Liver (tissue), 9 donors: ENCODE measurements around the gene OPN4. TPM values are rescaled to one million over a fixed set of nuclear protein-coding genes. Genes with fewer than 3 reads are reported as not detected.

Experiments
- DNase-seq: peaks from one replicate; pipeline ENCODE4 v3.0.0-alpha.2; 2017; ENCODE audit warnings: low spot score
- H3K27ac ChIP-seq, 2 donors: one replicate each; pipeline ENCODE4 v1.7.0; 2013; ENCODE audit warnings: inconsistent platforms in 2 of 2, low read length in 2 of 2, control low read depth in 1 of 2, low read depth in 1 of 2, mild to moderate bottlenecking in 1 of 2
- H3K27me3 ChIP-seq, 4 donors: one replicate each; pipeline versions ENCODE4 v1.6.1 to v1.7.0; 2013; ENCODE audit warnings: low read length in 3 of 4, inconsistent platforms in 1 of 4, mild to moderate bottlenecking in 1 of 4, moderate library complexity in 1 of 4; ENCODE audit not compliant: control insufficient read depth in 4 of 4, insufficient read depth in 4 of 4
- H3K36me3 ChIP-seq, 4 donors: one replicate each; pipeline versions ENCODE4 v1.6.1 to v1.7.0; 2013; ENCODE audit warnings: low read length in 3 of 4, mild to moderate bottlenecking in 3 of 4, low read depth in 1 of 4, moderate library complexity in 1 of 4; ENCODE audit not compliant: control insufficient read depth in 4 of 4, insufficient read depth in 3 of 4
- H3K4me1 ChIP-seq, 4 donors: one replicate each; pipeline versions ENCODE4 v1.6.1 to v1.7.0; 2013; ENCODE audit warnings: low read length in 3 of 4, mild to moderate bottlenecking in 3 of 4, moderate library complexity in 1 of 4; ENCODE audit not compliant: control insufficient read depth in 4 of 4, insufficient read depth in 4 of 4
- H3K4me3 ChIP-seq, 3 donors: one replicate each; pipeline versions ENCODE4 v1.6.1 to v1.7.0; 2013; ENCODE audit warnings: low read length in 3 of 3, control low read depth in 1 of 3, low read depth in 1 of 3, mild to moderate bottlenecking in 1 of 3
- H3K9ac ChIP-seq, 2 donors: one replicate each; pipeline ENCODE4 v1.7.0; 2013; ENCODE audit warnings: low read length in 2 of 2, mild to moderate bottlenecking in 2 of 2, moderate library complexity in 2 of 2, control low read depth in 1 of 2, low read depth in 1 of 2
- H3K9me3 ChIP-seq, 4 donors: one replicate each; pipeline versions ENCODE4 v1.6.1 to v1.7.0; 2013; ENCODE audit warnings: low read length in 3 of 4; ENCODE audit not compliant: control insufficient read depth in 4 of 4
- EGR1 ChIP-seq, 2 donors: IDR thresholded peaks; 2 replicates each; pipeline ENCODE4 v1.6.1; 2016 to 2018; ENCODE audit warnings: antibody characterized with exemption in 2 of 2, low read depth in 2 of 2
- FOXA1 ChIP-seq: IDR thresholded peaks from 2 replicates; pipeline ENCODE4 v1.6.1; 2016; ENCODE audit warnings: antibody characterized with exemption
- FOXA2 ChIP-seq: IDR thresholded peaks from 2 replicates; pipeline ENCODE4 v1.6.1; 2016; ENCODE audit warnings: antibody characterized with exemption
- HNF4A ChIP-seq, 2 donors: conservative IDR thresholded peaks; 2 replicates each; pipeline ENCODE4 v1.6.1; 2016; ENCODE audit warnings: antibody characterized with exemption in 2 of 2, mild to moderate bottlenecking in 2 of 2
- HNF4G ChIP-seq: IDR thresholded peaks from 2 replicates; pipeline ENCODE4 v1.6.1; 2016; ENCODE audit warnings: antibody characterized with exemption
- JUND ChIP-seq, 2 donors: IDR thresholded peaks; 2 replicates each; pipeline ENCODE4 v1.6.1; 2016; ENCODE audit warnings: antibody characterized with exemption in 2 of 2
- NR2F2 ChIP-seq: IDR thresholded peaks from 2 replicates; pipeline ENCODE4 v1.6.1; 2016; ENCODE audit warnings: antibody characterized with exemption
- RXRA ChIP-seq, 2 donors: IDR thresholded peaks; 2 replicates each; pipeline ENCODE4 v1.6.1; 2017 to 2018; ENCODE audit warnings: antibody characterized with exemption in 2 of 2, mild to moderate bottlenecking in 1 of 2
- SP1 ChIP-seq: IDR thresholded peaks from 2 replicates; pipeline ENCODE4 v1.6.1; 2018; ENCODE audit warnings: antibody characterized with exemption, mild to moderate bottlenecking
- TAF1 ChIP-seq: conservative IDR thresholded peaks from 2 replicates; pipeline ENCODE4 v1.6.1; 2016; ENCODE audit warnings: antibody characterized with exemption, mild to moderate bottlenecking
- WGBS: extraction: QIAGEN DNeasy Blood & Tissue Kit; methylation state at CpG from one replicate; pipeline ENCODE4 v1.1.7; 2013; 5-methylcytosine and 5-hydroxymethylcytosine counted together
- polyA plus RNA-seq, 2 donors: library from polyadenylated mRNA; stranded (reverse) in 1 of 2; unstranded in 1 of 2; fragments of 200-250 nt in 1 of 2; fragments of >200 nt in 1 of 2; fragmentation: Nextera tagmentation in 1 of 2; extraction: Ambion mirVana in 1 of 2; gene quantifications; one replicate each; pipeline versions ENCODE4 v1.2.1 to v1.2.3, GENCODE V29; 2013 to 2015
- total RNA-seq, 2 donors: library from RNA; depleted of rRNA; stranded (reverse); fragments of >200 nt; gene quantifications; one replicate each; pipeline ENCODE4 v1.2.3, GENCODE V29; 2014
- TF ChIP-seq, protein P1 (sequence below): fragments of 150-350 bp; IDR thresholded peaks from 2 replicates; pipeline ENCODE4 v1.5.1; 2017; ENCODE audit warnings: improper control_type of control experiment, low read depth, low read length; ENCODE audit not compliant: missing input control
- TF ChIP-seq, protein P2 (sequence below): IDR thresholded peaks from 2 replicates; pipeline ENCODE4 v1.6.1; 2016; ENCODE audit warnings: antibody characterized with exemption
- TF ChIP-seq, protein P3 (sequence below): IDR thresholded peaks from 2 replicates; pipeline ENCODE4 v1.6.1; 2016; ENCODE audit warnings: antibody characterized with exemption, mild to moderate bottlenecking
- donor health status: healthy.
- donor health status: healthy.
- donor health status: healthy.
- donor health status: healthy.
- donor health status: healthy.

Gene OPN4
- total and polyA plus RNA-seq, 4 donors, result not detected

GRCh38 chr10:86671985-86672710 lies 17.8 kb downstream of the OPN4 start:
- Histone ChIP-seq H3K27ac (no peak overlapping the region), H3K4me1 (no peaks in the 10 kb centered on the region), H3K36me3 (no peaks in the 10 kb centered on the region), H3K4me3 (no peak overlapping the region), H3K9me3 (no peaks in the 10 kb centered on the region), H3K27me3 (no peaks in the 10 kb centered on the region), H3K9ac (no peak overlapping the region)
- 73% methylated on average over 12 of the region's 12 CpGs for WGBS
- TF ChIP-seq NR2F2 (peak; percentile 43), JUND (IDR thresholded peaks at IDR 0.05) (no peak)
- DNase-seq, result no peak

DNA sequence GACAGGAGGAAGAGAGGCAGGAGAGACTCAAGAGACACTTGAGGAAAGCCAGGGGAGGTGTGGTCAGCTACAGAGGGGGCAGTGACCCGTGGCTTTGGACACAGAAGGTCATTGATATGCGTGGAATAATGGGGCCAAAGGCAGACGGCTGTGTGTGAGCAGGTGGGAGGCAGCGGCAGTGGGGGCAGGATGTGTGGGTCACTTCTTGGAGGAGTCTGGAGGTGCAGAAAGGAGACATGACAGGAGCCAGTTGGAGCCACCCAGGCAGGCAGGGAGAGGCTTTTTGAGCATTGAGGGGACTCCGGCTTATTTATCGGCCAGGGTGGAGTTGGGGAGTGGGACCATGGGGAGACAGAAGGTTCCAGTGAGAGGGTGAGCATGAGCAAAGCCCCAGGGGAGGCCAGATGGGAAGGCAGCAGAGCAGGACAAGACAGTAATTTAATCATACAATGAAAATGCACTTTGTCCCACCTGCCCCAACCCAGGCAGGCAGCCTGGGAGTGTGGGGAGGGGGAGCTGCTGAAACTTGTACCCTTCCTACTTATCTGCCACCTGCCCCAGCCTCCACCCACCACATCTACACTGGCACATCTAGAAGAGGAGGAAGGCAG lies 19.0 kb downstream of the OPN4 start:
- TF ChIP-seq, protein P1, sequence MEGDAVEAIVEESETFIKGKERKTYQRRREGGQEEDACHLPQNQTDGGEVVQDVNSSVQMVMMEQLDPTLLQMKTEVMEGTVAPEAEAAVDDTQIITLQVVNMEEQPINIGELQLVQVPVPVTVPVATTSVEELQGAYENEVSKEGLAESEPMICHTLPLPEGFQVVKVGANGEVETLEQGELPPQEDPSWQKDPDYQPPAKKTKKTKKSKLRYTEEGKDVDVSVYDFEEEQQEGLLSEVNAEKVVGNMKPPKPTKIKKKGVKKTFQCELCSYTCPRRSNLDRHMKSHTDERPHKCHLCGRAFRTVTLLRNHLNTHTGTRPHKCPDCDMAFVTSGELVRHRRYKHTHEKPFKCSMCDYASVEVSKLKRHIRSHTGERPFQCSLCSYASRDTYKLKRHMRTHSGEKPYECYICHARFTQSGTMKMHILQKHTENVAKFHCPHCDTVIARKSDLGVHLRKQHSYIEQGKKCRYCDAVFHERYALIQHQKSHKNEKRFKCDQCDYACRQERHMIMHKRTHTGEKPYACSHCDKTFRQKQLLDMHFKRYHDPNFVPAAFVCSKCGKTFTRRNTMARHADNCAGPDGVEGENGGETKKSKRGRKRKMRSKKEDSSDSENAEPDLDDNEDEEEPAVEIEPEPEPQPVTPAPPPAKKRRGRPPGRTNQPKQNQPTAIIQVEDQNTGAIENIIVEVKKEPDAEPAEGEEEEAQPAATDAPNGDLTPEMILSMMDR, result no peak
- TF ChIP-seq TAF1, result no peak
- no peaks in the 10 kb centered on the region for H3K4me1 ChIP-seq
- no peak overlapping the region for H3K27ac ChIP-seq
- 73% methylated on average over 6 of the region's 6 CpGs for WGBS
- DNase-seq, result no peak
- no peaks in the 10 kb centered on the region for H3K36me3 ChIP-seq
- H3K4me3 ChIP-seq, result no peak overlapping the region
- H3K27me3 ChIP-seq, result no peaks in the 10 kb centered on the region
- no peaks in the 10 kb centered on the region for H3K9me3 ChIP-seq
- no peak overlapping the region for H3K9ac ChIP-seq

DNA sequence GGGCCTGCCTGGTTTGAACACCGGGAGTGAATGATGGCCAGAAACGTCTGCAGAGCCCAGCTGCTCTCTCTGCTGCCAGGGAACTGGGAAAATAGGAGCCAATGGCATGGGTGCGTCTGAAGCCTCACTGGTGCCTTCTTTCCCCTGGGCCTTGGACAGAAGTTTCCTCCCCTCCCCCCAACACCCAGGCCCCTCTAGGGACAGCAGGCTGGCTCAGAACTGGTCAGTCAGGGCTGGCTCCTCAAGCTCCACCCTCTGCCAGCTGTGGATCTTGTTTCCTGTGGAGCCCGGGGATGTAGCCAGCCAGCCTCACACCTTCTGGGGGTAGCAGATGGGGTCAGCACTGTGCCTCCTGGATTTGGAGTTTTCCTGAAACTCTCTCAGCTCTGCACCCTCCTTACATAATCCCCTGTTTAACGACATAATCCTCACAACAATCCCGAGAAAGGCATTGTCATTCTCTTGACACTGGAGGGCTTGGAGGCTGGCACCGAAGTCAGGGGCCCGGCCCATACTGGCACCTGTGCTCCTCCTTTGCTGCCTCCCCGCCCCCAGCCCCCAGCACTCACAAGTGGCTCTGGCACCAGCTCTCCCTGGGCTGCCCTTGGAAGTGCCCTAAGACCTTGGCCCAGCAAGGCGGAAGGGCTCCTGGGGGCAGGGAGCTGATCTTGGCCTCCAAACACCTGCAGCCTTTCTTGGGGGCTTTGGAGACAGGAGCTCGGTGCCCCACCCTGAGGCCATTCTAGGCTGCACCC lies 19.7 kb downstream of the OPN4 start:
- Histone ChIP-seq H3K9me3 (no peaks in the 10 kb centered on the region), H3K4me1 (no peaks in the 10 kb centered on the region), H3K27ac (no peak overlapping the region), H3K36me3 (no peaks in the 10 kb centered on the region), H3K4me3 (no peak overlapping the region), H3K27me3 (no peaks in the 10 kb centered on the region), H3K9ac (no peak overlapping the region)
- DNase-seq, result no peak
- TF ChIP-seq FOXA1 (no peak), HNF4A (conservative IDR thresholded peaks at IDR 0.05) (no peak), SP1 (no peak), RXRA (IDR thresholded peaks at IDR 0.05) (no peak), TAF1 (no peak), HNF4G (no peak)
- TF ChIP-seq, protein P2, sequence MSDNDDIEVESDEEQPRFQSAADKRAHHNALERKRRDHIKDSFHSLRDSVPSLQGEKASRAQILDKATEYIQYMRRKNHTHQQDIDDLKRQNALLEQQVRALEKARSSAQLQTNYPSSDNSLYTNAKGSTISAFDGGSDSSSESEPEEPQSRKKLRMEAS, result no peak
- 71% methylated on average over 11 of the region's 11 CpGs for WGBS

GRCh38 chr10:86674912-86675311 lies 20.6 kb downstream of the OPN4 start:
- Histone ChIP-seq H3K4me3 (no peak overlapping the region), H3K4me1 (no peaks in the 10 kb centered on the region), H3K9ac (no peak overlapping the region), H3K27me3 (no peaks in the 10 kb centered on the region), H3K27ac (no peak overlapping the region), H3K36me3 (no peaks in the 10 kb centered on the region), H3K9me3 (no peaks in the 10 kb centered on the region)
- TF ChIP-seq HNF4A (conservative IDR thresholded peaks at IDR 0.05) (no peak), FOXA2 (no peak), FOXA1 (no peak), NR2F2 (no peak), EGR1 (IDR thresholded peaks at IDR 0.05; ENCODE audit: low read depth in 2 of 2) (no peak), TAF1 (no peak)
- TF ChIP-seq, protein P3, sequence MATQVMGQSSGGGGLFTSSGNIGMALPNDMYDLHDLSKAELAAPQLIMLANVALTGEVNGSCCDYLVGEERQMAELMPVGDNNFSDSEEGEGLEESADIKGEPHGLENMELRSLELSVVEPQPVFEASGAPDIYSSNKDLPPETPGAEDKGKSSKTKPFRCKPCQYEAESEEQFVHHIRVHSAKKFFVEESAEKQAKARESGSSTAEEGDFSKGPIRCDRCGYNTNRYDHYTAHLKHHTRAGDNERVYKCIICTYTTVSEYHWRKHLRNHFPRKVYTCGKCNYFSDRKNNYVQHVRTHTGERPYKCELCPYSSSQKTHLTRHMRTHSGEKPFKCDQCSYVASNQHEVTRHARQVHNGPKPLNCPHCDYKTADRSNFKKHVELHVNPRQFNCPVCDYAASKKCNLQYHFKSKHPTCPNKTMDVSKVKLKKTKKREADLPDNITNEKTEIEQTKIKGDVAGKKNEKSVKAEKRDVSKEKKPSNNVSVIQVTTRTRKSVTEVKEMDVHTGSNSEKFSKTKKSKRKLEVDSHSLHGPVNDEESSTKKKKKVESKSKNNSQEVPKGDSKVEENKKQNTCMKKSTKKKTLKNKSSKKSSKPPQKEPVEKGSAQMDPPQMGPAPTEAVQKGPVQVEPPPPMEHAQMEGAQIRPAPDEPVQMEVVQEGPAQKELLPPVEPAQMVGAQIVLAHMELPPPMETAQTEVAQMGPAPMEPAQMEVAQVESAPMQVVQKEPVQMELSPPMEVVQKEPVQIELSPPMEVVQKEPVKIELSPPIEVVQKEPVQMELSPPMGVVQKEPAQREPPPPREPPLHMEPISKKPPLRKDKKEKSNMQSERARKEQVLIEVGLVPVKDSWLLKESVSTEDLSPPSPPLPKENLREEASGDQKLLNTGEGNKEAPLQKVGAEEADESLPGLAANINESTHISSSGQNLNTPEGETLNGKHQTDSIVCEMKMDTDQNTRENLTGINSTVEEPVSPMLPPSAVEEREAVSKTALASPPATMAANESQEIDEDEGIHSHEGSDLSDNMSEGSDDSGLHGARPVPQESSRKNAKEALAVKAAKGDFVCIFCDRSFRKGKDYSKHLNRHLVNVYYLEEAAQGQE, result no peak
- no peak for DNase-seq
- 84% methylated on average over 3 of the region's 3 CpGs for WGBS
